Panc1 (cell line): ENCODE results near the gene PLEKHA7.

ENCODE experiments used
- POLR2AphosphoS5 ChIP-seq: IDR thresholded peaks from 2 replicates; pipeline ENCODE4 v1.6.1; 2012; ENCODE audit warnings: mild to moderate bottlenecking, low read depth, low read length, moderate library complexity
- TCF7L2 ChIP-seq: IDR thresholded peaks from 2 replicates; pipeline ENCODE4 v1.6.1; 2011; ENCODE audit warnings: mild to moderate bottlenecking, low read depth, low read length, inconsistent platforms
- TF ChIP-seq, protein P1 (sequence below): fragments of 450-650 bp; IDR thresholded peaks from 2 replicates; pipeline ENCODE4 v1.5.1; 2017; ENCODE audit warnings: mild to moderate bottlenecking

DNA sequence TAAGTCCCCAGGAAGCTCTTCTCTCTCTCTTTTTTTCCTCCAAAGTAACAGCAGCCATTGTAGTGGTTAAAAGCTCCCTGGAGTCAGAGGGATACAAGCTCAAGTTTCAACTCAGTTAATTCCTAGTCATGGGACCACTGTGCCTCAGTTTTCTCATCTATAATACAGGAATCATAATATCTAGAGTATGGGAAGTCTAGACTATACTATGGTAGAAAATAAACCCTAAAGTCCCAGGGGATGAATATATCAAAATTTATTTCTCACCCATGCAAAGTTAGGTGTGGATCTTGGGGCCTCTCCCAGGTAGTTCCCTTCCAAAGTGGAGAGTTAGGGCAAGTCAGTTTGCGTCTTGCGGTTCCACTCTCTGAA is 242.1 kb downstream of the PLEKHA7 start:
- TF ChIP-seq, protein P1, sequence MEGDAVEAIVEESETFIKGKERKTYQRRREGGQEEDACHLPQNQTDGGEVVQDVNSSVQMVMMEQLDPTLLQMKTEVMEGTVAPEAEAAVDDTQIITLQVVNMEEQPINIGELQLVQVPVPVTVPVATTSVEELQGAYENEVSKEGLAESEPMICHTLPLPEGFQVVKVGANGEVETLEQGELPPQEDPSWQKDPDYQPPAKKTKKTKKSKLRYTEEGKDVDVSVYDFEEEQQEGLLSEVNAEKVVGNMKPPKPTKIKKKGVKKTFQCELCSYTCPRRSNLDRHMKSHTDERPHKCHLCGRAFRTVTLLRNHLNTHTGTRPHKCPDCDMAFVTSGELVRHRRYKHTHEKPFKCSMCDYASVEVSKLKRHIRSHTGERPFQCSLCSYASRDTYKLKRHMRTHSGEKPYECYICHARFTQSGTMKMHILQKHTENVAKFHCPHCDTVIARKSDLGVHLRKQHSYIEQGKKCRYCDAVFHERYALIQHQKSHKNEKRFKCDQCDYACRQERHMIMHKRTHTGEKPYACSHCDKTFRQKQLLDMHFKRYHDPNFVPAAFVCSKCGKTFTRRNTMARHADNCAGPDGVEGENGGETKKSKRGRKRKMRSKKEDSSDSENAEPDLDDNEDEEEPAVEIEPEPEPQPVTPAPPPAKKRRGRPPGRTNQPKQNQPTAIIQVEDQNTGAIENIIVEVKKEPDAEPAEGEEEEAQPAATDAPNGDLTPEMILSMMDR = no peak
- TF ChIP-seq TCF7L2 = no peak
- TF ChIP-seq POLR2AphosphoS5 = no peak
